Measurements from ENCODE around the gene ZSWIM4.
A peak's percentile ranks its signal among the peaks of the same experiment; 100 is the strongest.

DNA sequence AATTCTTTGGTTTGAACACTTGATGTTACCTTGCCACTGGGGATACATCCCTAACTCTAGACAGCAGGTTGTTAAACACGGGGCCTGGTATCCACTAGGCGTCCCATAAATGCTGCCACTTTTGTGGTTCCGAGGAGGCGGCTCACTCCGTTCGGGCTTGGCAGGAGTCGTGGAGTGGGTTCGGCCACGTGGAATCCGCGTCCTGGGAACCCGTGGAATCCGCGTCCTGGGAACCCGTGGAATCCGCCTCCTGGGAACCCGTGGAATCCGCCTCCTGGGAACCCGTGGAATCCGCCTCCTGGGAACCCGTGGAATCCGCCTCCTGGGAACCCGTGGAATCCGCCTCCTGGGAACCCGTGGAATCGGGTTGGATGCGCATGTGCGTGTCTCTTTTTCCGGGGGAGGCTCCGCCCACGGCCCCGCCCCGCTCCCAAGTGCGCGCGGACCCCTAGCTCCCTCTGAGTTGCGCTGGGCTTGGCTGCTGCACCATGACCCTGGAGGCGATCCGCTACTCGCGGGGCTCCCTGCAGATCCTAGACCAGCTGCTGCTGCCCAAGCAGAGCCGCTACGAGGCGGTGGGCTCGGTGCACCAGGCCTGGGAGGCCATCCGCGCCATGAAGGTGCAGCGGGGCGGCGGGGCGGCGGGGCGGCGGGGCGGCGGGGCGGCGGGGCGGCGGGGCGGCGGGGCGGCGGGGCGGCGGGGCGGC lies 31.0 kb upstream of the ZSWIM4 start, which contains the start of gene MRI1:
- TF ChIP-seq, protein P1, sequence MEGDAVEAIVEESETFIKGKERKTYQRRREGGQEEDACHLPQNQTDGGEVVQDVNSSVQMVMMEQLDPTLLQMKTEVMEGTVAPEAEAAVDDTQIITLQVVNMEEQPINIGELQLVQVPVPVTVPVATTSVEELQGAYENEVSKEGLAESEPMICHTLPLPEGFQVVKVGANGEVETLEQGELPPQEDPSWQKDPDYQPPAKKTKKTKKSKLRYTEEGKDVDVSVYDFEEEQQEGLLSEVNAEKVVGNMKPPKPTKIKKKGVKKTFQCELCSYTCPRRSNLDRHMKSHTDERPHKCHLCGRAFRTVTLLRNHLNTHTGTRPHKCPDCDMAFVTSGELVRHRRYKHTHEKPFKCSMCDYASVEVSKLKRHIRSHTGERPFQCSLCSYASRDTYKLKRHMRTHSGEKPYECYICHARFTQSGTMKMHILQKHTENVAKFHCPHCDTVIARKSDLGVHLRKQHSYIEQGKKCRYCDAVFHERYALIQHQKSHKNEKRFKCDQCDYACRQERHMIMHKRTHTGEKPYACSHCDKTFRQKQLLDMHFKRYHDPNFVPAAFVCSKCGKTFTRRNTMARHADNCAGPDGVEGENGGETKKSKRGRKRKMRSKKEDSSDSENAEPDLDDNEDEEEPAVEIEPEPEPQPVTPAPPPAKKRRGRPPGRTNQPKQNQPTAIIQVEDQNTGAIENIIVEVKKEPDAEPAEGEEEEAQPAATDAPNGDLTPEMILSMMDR (IDR thresholded peaks at IDR 0.05) = no peak
- peak; percentile 27 for TF ChIP-seq POLR2A (IDR thresholded peaks at IDR 0.05)

Data from right lobe of liver (tissue), 4 donors.